GM12892 (cell line): ENCODE measurements around the gene LRRN1.
"Not testable (repeated sequence)": the region's sequence is repeated elsewhere in the genome, so short reads cannot be mapped to it uniquely, and the experiment has no call there.

Experiments used
- POLR2A ChIP-seq: IDR thresholded peaks from 2 replicates; pipeline ENCODE4 v1.6.1; 2011; ENCODE audit warnings: low read depth, low read length, control low read depth
- POLR2AphosphoS5 ChIP-seq: IDR thresholded peaks from 2 replicates; pipeline ENCODE4 v1.6.1; 2011; ENCODE audit warnings: low read depth, low read length, control low read depth
- TAF1 ChIP-seq: IDR thresholded peaks from 2 replicates; pipeline ENCODE4 v1.6.1; 2011; ENCODE audit warnings: low read depth, mild to moderate bottlenecking, control low read depth, low read length, borderline replicate concordance

GRCh38 chr3:3828417-3828816, 29.2 kb downstream of the LRRN1 start:
- TF ChIP-seq TAF1, POLR2A, POLR2AphosphoS5: not testable (repeated sequence)
